Pancreas (tissue), 10 donors: Measurements from ENCODE around the gene ACSS3. TPM values are rescaled to one million over a fixed set of nuclear protein-coding genes. Genes with fewer than 3 reads are reported as not detected.

Source experiments
- ATAC-seq, 4 donors: fragments of 200-7000 bp; cut with Tn5 transposase; one replicate each; pipeline versions ENCODE4 v1.8.0 to v1.9.1; 2020; ENCODE audit warnings: mild to moderate bottlenecking in 4 of 4, moderate library complexity in 4 of 4
- DNase-seq, 6 donors: peaks; one replicate each; pipeline ENCODE4 v3.0.0-alpha.2; 2020
- FAIRE-seq: peaks from 2 replicates; lab custom pipeline; 2012; peaks lifted over from hg19 to GRCh38; lab: Jason Lieb, UNC
- H3K27ac ChIP-seq, 4 donors: fragments of 200-600 bp; sonication (generic); 1 replicate in 3 of 4; 2 replicates in 1 of 4; pipeline versions ENCODE4 v1.5.0 to v1.8.0; 2020
- H3K27me3 ChIP-seq, 4 donors: fragments of 200-600 bp; one replicate each; pipeline ENCODE4 v1.8.0; 2021
- H3K36me3 ChIP-seq, 3 donors: fragments of 200-600 bp; sonication (generic) in 1 of 3; one replicate each; pipeline versions ENCODE4 v1.5.0 to v1.8.0; 2020 to 2021
- H3K4me1 ChIP-seq, 3 donors: fragments of 200-600 bp; one replicate each; pipeline ENCODE4 v1.8.0; 2021
- H3K4me3 ChIP-seq, 4 donors: fragments of 200-600 bp; sonication (generic) in 2 of 4; one replicate each; pipeline versions ENCODE4 v1.5.0 to v1.8.0; 2020 to 2021
- H3K9me3 ChIP-seq, 4 donors: fragments of 200-600 bp; one replicate each; pipeline ENCODE4 v1.8.0; 2021
- WGBS, 2 donors: extraction: QIAGEN DNeasy Blood & Tissue Kit; methylation state at CpG; one replicate each; pipeline ENCODE4 v1.1.7; 2013; 5-methylcytosine and 5-hydroxymethylcytosine counted together
- intact Hi-C, 3 donors: fragments of 100-400 bp; cut with DNase I; formaldehyde crosslinking; loops; one replicate each; pipeline versions ENCODE4 v1.11.1 to v1.14.2; 2022
- polyA plus RNA-seq, 2 donors: library from polyadenylated mRNA; stranded (reverse); fragments of 200-250 nt; gene quantifications; one replicate each; pipeline ENCODE4 v1.2.3, GENCODE V29; 2013
- total RNA-seq, 6 donors: library from RNA; stranded (reverse); fragmentation: NEBNext Ultra II Directional in 4 of 6; extraction: Animal tissue kit (Norgen Biotek cat#: 25700) in 4 of 6; gene quantifications; one replicate each; pipeline versions ENCODE4 v1.2.1 to v1.2.4, GENCODE V29; 2021 to 2023
- TF ChIP-seq, protein P1 (sequence below), 4 donors: fragments of 200-600 bp; sonication (generic) in 3 of 4; IDR thresholded peaks; one replicate each; pipeline versions ENCODE4 v1.5.0 to v1.8.0; 2021; ENCODE audit warnings: antibody characterized with exemption in 4 of 4
- donor health status: healthy with polysubstance abuse.
- donor health status: DM: no; HTN: no; CAD: no; lungs with moderate emphysema.
- donor health status: DM: no; HTN: no; CAD: no.
- donor health status: control.
- donor health status: control.
- donor health status: Bipolar disorder and iron deficiency.
- donor health status: DM: yes; HTN: yes; CAD: no.
- donor health status: DM: no; HTN: no; CAD: no.
- donor health status: DM: no; HTN: no; CAD: no.
- donor health status: DM: yes; HTN: yes; CAD: no.

Gene ACSS3
- total and polyA plus RNA-seq, 8 donors: 1.4 to 5.6 (median 2.2) TPM

DNA sequence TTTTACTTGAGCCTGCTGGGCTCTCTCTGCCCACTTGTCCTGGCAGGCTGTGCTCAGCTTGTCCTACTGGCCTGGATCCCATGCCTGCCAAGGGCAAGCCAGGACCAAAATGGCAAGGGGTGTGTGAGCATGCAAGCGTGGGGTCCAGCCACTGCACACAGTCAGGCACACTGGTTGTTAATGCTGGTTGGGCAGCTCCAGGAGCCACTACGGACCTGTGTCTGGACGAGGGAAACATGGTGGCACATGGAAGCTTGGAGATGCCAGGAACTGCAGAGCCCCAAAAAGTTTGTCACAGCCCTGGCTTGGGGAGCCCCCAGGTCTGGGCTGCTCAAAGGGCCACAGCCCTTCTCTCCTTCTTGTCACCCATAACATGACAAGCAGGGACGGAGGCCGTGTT, 83.8 kb downstream of the ACSS3 start:
- WGBS, 2 donors: 84 to 87% methylated on average over 5 of the region's 5 CpGs
- DNase-seq (no peak), FAIRE-seq (no peak), ATAC-seq (no peak)
- intact Hi-C loops: no loop called here
- no peak overlapping the region for H3K4me3 ChIP-seq
- H3K27ac ChIP-seq: no peak overlapping the region
- no peaks in the 10 kb centered on the region for H3K27me3 ChIP-seq
- H3K9me3 ChIP-seq: no peaks in the 10 kb centered on the region
- TF ChIP-seq, protein P1, sequence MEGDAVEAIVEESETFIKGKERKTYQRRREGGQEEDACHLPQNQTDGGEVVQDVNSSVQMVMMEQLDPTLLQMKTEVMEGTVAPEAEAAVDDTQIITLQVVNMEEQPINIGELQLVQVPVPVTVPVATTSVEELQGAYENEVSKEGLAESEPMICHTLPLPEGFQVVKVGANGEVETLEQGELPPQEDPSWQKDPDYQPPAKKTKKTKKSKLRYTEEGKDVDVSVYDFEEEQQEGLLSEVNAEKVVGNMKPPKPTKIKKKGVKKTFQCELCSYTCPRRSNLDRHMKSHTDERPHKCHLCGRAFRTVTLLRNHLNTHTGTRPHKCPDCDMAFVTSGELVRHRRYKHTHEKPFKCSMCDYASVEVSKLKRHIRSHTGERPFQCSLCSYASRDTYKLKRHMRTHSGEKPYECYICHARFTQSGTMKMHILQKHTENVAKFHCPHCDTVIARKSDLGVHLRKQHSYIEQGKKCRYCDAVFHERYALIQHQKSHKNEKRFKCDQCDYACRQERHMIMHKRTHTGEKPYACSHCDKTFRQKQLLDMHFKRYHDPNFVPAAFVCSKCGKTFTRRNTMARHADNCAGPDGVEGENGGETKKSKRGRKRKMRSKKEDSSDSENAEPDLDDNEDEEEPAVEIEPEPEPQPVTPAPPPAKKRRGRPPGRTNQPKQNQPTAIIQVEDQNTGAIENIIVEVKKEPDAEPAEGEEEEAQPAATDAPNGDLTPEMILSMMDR (IDR thresholded peaks at IDR 0.05): no peak
- H3K4me1 ChIP-seq: no peaks in the 10 kb centered on the region
- no peaks in the 10 kb centered on the region for H3K36me3 ChIP-seq

DNA sequence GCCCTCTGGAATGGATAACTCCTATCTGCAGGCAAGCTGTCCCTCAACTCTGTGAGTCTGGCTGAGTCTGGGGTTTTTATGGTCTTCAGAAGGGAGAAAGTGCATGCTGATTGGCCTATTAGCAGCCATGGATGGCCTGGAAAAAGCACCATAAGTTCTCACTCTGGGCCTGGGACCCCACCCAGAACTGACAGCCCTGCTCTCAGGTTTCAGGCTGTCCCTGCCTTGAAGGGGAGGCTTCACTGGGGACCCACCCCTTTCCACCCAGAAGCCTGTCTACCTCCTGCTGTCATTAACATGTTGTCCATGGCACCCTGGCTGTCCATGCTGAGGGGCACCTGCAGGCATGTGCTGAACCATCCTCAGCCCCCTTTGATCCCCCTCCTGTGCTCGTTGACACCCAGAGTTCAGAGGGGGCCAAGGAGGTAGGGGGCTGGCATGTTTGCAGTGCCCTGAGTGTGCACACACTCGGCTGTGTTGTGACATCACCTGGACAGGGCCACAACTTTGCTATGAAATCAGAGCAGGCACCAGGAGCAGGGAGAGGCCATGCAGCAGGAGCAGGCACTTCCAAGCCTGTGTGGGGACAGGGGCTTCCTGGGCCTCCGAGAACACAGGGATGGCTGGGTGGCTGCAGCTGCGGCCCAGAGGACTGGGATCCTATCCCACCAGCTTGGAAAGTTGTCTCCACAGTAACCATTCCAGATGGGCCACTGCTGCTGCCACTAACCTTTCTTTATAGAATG, 84.7 kb downstream of the ACSS3 start:
- H3K36me3 ChIP-seq: no peaks in the 10 kb centered on the region
- FAIRE-seq (no peak), DNase-seq (peak in 1 of 6 donors; percentile 24), ATAC-seq (no peak)
- no peaks in the 10 kb centered on the region for H3K9me3 ChIP-seq
- no peak overlapping the region for H3K27ac ChIP-seq
- WGBS, 2 donors: 78 to 89% methylated on average over 4 of the region's 4 CpGs
- no peaks in the 10 kb centered on the region for H3K27me3 ChIP-seq
- no peaks in the 10 kb centered on the region for H3K4me1 ChIP-seq
- intact Hi-C loops: no loop called here
- H3K4me3 ChIP-seq: no peak overlapping the region
- TF ChIP-seq, protein P1 (IDR thresholded peaks at IDR 0.05): no peak

DNA sequence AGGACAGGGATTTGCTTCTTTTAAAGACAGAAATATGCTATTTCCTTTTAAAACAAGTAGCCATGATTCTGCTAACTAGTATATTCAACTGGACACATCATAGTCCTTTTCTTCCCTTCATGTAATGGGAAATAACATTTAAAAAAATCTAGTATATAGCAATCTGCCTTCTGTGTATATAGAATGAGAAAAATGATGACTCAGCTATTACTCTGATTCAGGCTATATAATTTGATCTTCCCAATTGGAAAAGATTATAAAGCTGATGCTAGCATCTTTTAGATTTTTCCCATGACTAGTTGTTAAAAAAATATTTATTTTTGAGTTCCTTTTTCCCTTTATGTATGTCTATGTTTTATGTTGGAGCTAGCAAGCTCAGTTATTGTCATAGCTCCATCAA, 86.9 kb downstream of the ACSS3 start:
- Histone ChIP-seq H3K27ac (no peak overlapping the region), H3K4me1 (no peaks in the 10 kb centered on the region), H3K36me3 (no peaks in the 10 kb centered on the region), H3K4me3 (no peak overlapping the region), H3K9me3 (no peaks in the 10 kb centered on the region), H3K27me3 (no peaks in the 10 kb centered on the region)
- DNase-seq (no peak), FAIRE-seq (no peak), ATAC-seq (no peak)
- intact Hi-C loops: no loop called here
- TF ChIP-seq, protein P1 (IDR thresholded peaks at IDR 0.05): no peak

DNA sequence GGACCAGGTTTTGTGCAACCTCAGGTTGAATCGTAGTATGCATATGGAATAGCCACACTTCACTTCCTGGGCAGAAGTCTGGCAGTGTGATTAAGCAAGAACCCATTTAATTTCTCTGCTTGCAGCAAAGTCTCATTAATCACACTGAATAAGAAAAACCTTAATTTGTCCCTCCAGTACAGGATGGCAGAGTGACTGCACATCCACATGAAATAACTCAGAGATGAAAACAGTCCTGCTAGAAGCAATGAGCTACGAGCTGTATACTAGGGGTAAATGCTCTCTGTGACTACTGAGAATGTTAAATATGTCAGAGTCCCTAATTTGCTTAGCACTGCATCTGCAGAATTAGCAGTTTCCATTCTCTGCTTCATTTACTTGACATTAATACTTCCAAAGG, 88.9 kb downstream of the ACSS3 start:
- Histone ChIP-seq H3K4me1 (no peaks in the 10 kb centered on the region), H3K27ac (no peak overlapping the region), H3K36me3 (no peaks in the 10 kb centered on the region), H3K9me3 (no peaks in the 10 kb centered on the region), H3K27me3 (no peaks in the 10 kb centered on the region), H3K4me3 (no peak overlapping the region)
- FAIRE-seq: no peak
- DNase-seq: no peak
- TF ChIP-seq, protein P1 (IDR thresholded peaks at IDR 0.05): no peak
- intact Hi-C loops: no loop called here
- no peak for ATAC-seq
- WGBS, 2 donors: 69 to 80% methylated on average over 2 of the region's 2 CpGs

DNA sequence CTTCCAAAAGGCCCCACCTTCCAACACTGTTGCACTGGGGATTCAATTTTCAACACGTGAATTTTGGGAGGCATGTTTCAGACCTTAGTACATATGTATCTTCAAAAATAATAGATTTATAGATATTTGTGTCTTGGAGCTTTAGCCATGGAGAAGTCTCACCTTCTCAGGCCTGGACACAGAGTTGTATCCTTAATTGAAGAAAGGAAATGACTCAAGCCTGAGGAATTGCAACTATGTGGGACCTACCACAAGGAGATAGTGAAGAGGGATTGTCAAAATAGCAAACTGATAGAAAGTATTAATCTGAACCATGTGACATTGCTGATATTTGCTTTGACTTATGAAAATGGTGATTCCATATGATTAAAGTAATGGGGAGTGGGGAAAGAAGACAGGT, 89.8 kb downstream of the ACSS3 start:
- WGBS, 2 donors: 73 to 79% methylated on average over 1 of the region's 1 CpG
- no peak for ATAC-seq
- no peak overlapping the region for H3K27ac ChIP-seq
- H3K9me3 ChIP-seq: no peaks in the 10 kb centered on the region
- H3K4me1 ChIP-seq: no peaks in the 10 kb centered on the region
- FAIRE-seq: no peak
- intact Hi-C loops: no loop called here
- H3K27me3 ChIP-seq: no peaks in the 10 kb centered on the region
- H3K36me3 ChIP-seq: no peaks in the 10 kb centered on the region
- TF ChIP-seq, protein P1 (IDR thresholded peaks at IDR 0.05): no peak
- H3K4me3 ChIP-seq: no peak overlapping the region
- DNase-seq: no peak
